ENCODE measurements around the gene HOMEZ.

The HOMEZ gene

GRCh38 chr14:23299211-23299957 lies 13.5 kb upstream of the HOMEZ start:
- H3K9me3 ChIP-seq (ENCODE audit: control insufficient read depth, insufficient read depth, low read depth, low read length): no peaks in the 10 kb centered on the region
- ChIA-PET CTCF (interaction anchor here (0.8 to 3.3 kb wide), 4 partner anchors 30 to 178 kb away, joined by 4 to 11 read pairs (median 5); no protein-coding TSS in a partner anchor), POLR2A (interaction anchor here (2.1 kb wide), 1 partner anchor 13 kb away, joined by 8 read pairs; the partner anchor contains the start of gene HOMEZ)
- TF ChIP-seq ZNF654 (tag by site-specific recombination; IDR thresholded peaks at IDR 0.05; ENCODE audit: low read depth) (peak; percentile 20; the same call in 1 of the 2 replicates), ZNF362 (tag by site-specific recombination; IDR thresholded peaks at IDR 0.05) (peak; percentile 87), ZNF776 (tag by site-specific recombination; IDR thresholded peaks at IDR 0.05; ENCODE audit: borderline replicate concordance) (no peak), CTCF (tag by site-specific recombination; IDR thresholded peaks at IDR 0.05) (peak; percentile 39; the same call in 1 of the 2 replicates), PRDM1 (tag by site-specific recombination; IDR thresholded peaks at IDR 0.05) (peak; percentile 31; the same call in 1 of the 2 replicates)
- peaks cover 7% of the 10 kb centered on the region; the same call in 1 of the 2 replicates for H3K4me1 ChIP-seq (ENCODE audit: control insufficient read depth, insufficient read depth, low read length)
- H3K4me3 ChIP-seq (ENCODE audit: low read depth, low read length): no peak overlapping the region
- H3K27ac ChIP-seq (ENCODE audit: extremely low read depth, low read depth, low read length): no peak overlapping the region
- peaks cover 4 to 24% of the 10 kb centered on the region in 2 experiments for H3K36me3 ChIP-seq (ENCODE audit: control insufficient read depth in 2 of 2, insufficient read depth in 1 of 2, low read length in 2 of 2)

GRCh38 chr14:23297611-23298277 lies 11.8 kb upstream of the HOMEZ start:
- Histone ChIP-seq H3K9me3 (ENCODE audit: control insufficient read depth, insufficient read depth, low read depth, low read length) (no peaks in the 10 kb centered on the region), H3K4me1 (ENCODE audit: control insufficient read depth, insufficient read depth, low read length) (peaks cover 7% of the 10 kb centered on the region; the same call in 1 of the 2 replicates), H3K4me3 (ENCODE audit: low read depth, low read length) (no peak overlapping the region), H3K27ac (ENCODE audit: extremely low read depth, low read depth, low read length) (no peak overlapping the region), H3K36me3 (ENCODE audit: control insufficient read depth in 2 of 2, insufficient read depth in 1 of 2, low read length in 2 of 2) (peaks cover 4 to 24% of the 10 kb centered on the region in 2 experiments)
- ChIA-PET CTCF (interaction anchor here (0.8 to 1.7 kb wide), 4 partner anchors 11 to 176 kb away, joined by 3 to 8 read pairs (median 4); partner anchors contain the start of gene HOMEZ), POLR2A (interaction anchor here (1.1 to 2.1 kb wide), 3 partner anchors 8 to 25 kb away, joined by 3 to 8 read pairs (median 3); partner anchors contain the start of genes BCL2L2 and HOMEZ)
- TF ChIP-seq ZNF394 (tag by site-specific recombination; IDR thresholded peaks at IDR 0.05; ENCODE audit: borderline replicate concordance): no peak
- TF ChIP-seq SCRT2 (tag by site-specific recombination; IDR thresholded peaks at IDR 0.05): peak; percentile 67

- POLR2A ChIA-PET: interaction anchor here (1.1 to 2.1 kb wide), 3 partner anchors 9 to 25 kb away, joined by 3 to 8 read pairs (median 3); partner anchors contain the start of genes BCL2L2 and HOMEZ
- H3K4me1 ChIP-seq (ENCODE audit: control insufficient read depth, insufficient read depth, low read length): peaks cover 7% of the 10 kb centered on the region; the same call in 1 of the 2 replicates
- H3K9me3 ChIP-seq (ENCODE audit: control insufficient read depth, insufficient read depth, low read depth, low read length): no peaks in the 10 kb centered on the region
- peaks cover 4 to 24% of the 10 kb centered on the region in 2 experiments for H3K36me3 ChIP-seq (ENCODE audit: control insufficient read depth in 2 of 2, insufficient read depth in 1 of 2, low read length in 2 of 2)
- H3K27ac ChIP-seq (ENCODE audit: extremely low read depth, low read depth, low read length): no peak overlapping the region
- CTCF ChIA-PET: interaction anchor here (0.7 to 1.7 kb wide), 3 partner anchors 11 to 232 kb away, joined by 3 to 8 read pairs (median 3); partner anchors contain the start of gene HOMEZ
- H3K4me3 ChIP-seq (ENCODE audit: low read depth, low read length): no peak overlapping the region
- TF ChIP-seq ZNF670 (tag by site-specific recombination; IDR thresholded peaks at IDR 0.05; ENCODE audit: low read depth) (no peak), ZFP41 (tag by site-specific recombination; IDR thresholded peaks at IDR 0.05; ENCODE audit: borderline replicate concordance) (no peak), ZEB2 (tag by site-specific recombination; IDR thresholded peaks at IDR 0.05) (no peak), ZNF623 (tag by site-specific recombination; IDR thresholded peaks at IDR 0.05) (no peak), AEBP2 (tag by site-specific recombination; IDR thresholded peaks at IDR 0.05; ENCODE audit: borderline replicate concordance) (no peak), ZNF18 (tag by site-specific recombination; IDR thresholded peaks at IDR 0.05) (no peak), YY1 (tag by site-specific recombination; IDR thresholded peaks at IDR 0.05) (no peak), ZNF280D (tag by site-specific recombination; IDR thresholded peaks at IDR 0.05) (no peak), ZNF654 (tag by site-specific recombination; IDR thresholded peaks at IDR 0.05; ENCODE audit: low read depth) (no peak), ZNF664 (tag by site-specific recombination; IDR thresholded peaks at IDR 0.05) (no peak)
Observed at GRCh38 chr14:23297096-23297495, 11.2 kb upstream of the HOMEZ start.
